IMR-90 (cell line): ENCODE results near the gene KRTDAP. TPM values are rescaled to one million over a fixed set of nuclear protein-coding genes. Genes with fewer than 3 reads are reported as not detected.

ENCODE experiments used
- ATAC-seq: fragments of 200-7000 bp; cut with Tn5 transposase; 2 replicates; pipeline ENCODE4 v1.9.1; 2020; ENCODE audit warnings: low read depth, mild to moderate bottlenecking, moderate library complexity
- BruUV-seq: library from RNA; stranded (reverse); fragments of 400-500 nt; replicated peaks from 2 replicates; lab custom pipeline; 2021; lab: Mats Ljungman, UMichigan
- CTCF ChIA-PET: fragments of 300-600 bp; formaldehyde crosslinking; extraction: SDS; loops from one replicate; lab custom pipeline; 2021; ENCODE audit warnings: antibody characterized with exemption; lab: Yijun Ruan, JAX
- POLR2A ChIA-PET: fragments of 300-600 bp; sonication (Branson Sonifier 250); formaldehyde crosslinking; loops from one replicate; lab custom pipeline; 2022; ENCODE audit warnings: antibody characterized with exemption; ENCODE audit not compliant: unreplicated experiment; lab: Charles Lee
- DNase-seq: peaks from one replicate; pipeline ENCODE4 v3.0.0; 2013
- H2AFZ ChIP-seq: replicated peaks from 2 replicates; pipeline ENCODE3; 2013; ENCODE audit warnings: low read length, mild to moderate bottlenecking; ENCODE audit not compliant: poor library complexity
- H2AK5ac ChIP-seq: 2 replicates; pipeline ENCODE4 v1.6.1; 2013; ENCODE audit warnings: low read depth, low read length, inconsistent platforms
- H2AK9ac ChIP-seq: replicated peaks from 2 replicates; pipeline ENCODE3; 2013; ENCODE audit warnings: mild to moderate bottlenecking, low read depth, low read length, moderate library complexity; ENCODE audit not compliant: poor library complexity
- H2BK120ac ChIP-seq: 2 replicates; pipeline ENCODE4 v1.6.1; 2013; ENCODE audit warnings: low read depth, low read length, inconsistent platforms
- H2BK15ac ChIP-seq: 3 replicates; pipeline ENCODE4 v1.6.1; 2013; ENCODE audit warnings: low read depth, low read length, inconsistent platforms
- H2BK20ac ChIP-seq: 2 replicates; pipeline ENCODE4 v1.6.1; 2013; ENCODE audit warnings: low read depth, mild to moderate bottlenecking, inconsistent platforms, low read length, moderate library complexity
- H2BK5ac ChIP-seq: 2 replicates; pipeline ENCODE4 v1.6.1; 2013; ENCODE audit warnings: mild to moderate bottlenecking, low read depth, low read length, inconsistent platforms; ENCODE audit not compliant: poor library complexity, severe bottlenecking
- H3K14ac ChIP-seq: replicated peaks from 2 replicates; pipeline ENCODE4 v1.6.1; 2013; ENCODE audit warnings: low read depth, low read length, inconsistent platforms
- H3K18ac ChIP-seq: 2 replicates; pipeline ENCODE4 v1.6.1; 2013; ENCODE audit warnings: low read depth, low read length, control low read depth
- H3K23ac ChIP-seq: 2 replicates; pipeline ENCODE4 v1.6.1; 2013; ENCODE audit warnings: low read depth, low read length, inconsistent platforms
- H3K27ac ChIP-seq: 2 replicates; pipeline ENCODE4 v1.5.1; 2013; ENCODE audit warnings: mild to moderate bottlenecking, control low read depth, low read length; ENCODE audit not compliant: insufficient read depth
- H3K27me3 ChIP-seq: 2 replicates; pipeline ENCODE4 v1.6.1; 2013; ENCODE audit warnings: low read length; ENCODE audit not compliant: control insufficient read depth, insufficient read depth
- H3K36me3 ChIP-seq: 2 replicates; pipeline ENCODE4 v1.6.1; 2013; ENCODE audit warnings: low read length, mixed read lengths; ENCODE audit not compliant: control insufficient read depth, insufficient read depth
- H3K4ac ChIP-seq: 2 replicates; pipeline ENCODE4 v1.6.1; 2013; ENCODE audit warnings: low read depth, low read length, inconsistent platforms
- H3K4me1 ChIP-seq: 2 replicates; pipeline ENCODE4 v1.6.1; 2013; ENCODE audit warnings: low read length, mixed read lengths; ENCODE audit not compliant: control insufficient read depth, insufficient read depth
- H3K4me2 ChIP-seq: 2 replicates; pipeline ENCODE4 v1.6.1; 2013; ENCODE audit warnings: low read depth, mild to moderate bottlenecking, control low read depth, low read length, moderate library complexity
- H3K4me3 ChIP-seq: 2 replicates; pipeline ENCODE4 v1.5.1; 2013; ENCODE audit warnings: low read depth, mild to moderate bottlenecking, control low read depth, low read length, moderate library complexity; ENCODE audit not compliant: insufficient read depth
- H3K56ac ChIP-seq: 2 replicates; pipeline ENCODE4 v1.6.1; 2013; ENCODE audit warnings: low read length, inconsistent platforms; ENCODE audit not compliant: insufficient read depth; ENCODE audit errors: extremely low read depth
- H3K79me1 ChIP-seq, 2 experiments: 2 replicates each; pipeline ENCODE4 v1.6.1; 2013; ENCODE audit warnings: low read length in 2 of 2, inconsistent platforms in 1 of 2, low read depth in 1 of 2
- H3K9ac ChIP-seq: 2 replicates; pipeline ENCODE4 v1.6.1; 2013; ENCODE audit warnings: low read depth, low read length, control low read depth
- H3K9me1 ChIP-seq: 2 replicates; pipeline ENCODE4 v1.6.1; 2013; ENCODE audit warnings: low read length, inconsistent platforms; ENCODE audit not compliant: insufficient read depth
- H3K9me3 ChIP-seq: 2 replicates; pipeline ENCODE4 v1.6.1; 2013; ENCODE audit warnings: low read length; ENCODE audit not compliant: control insufficient read depth, insufficient read depth
- H4K20me1 ChIP-seq: 2 replicates; pipeline ENCODE4 v1.6.1; 2013; ENCODE audit warnings: low read length, inconsistent platforms; ENCODE audit not compliant: insufficient read depth
- H4K5ac ChIP-seq: 2 replicates; pipeline ENCODE4 v1.6.1; 2013; ENCODE audit warnings: mild to moderate bottlenecking, low read depth, low read length, control low read depth
- H4K8ac ChIP-seq, 2 experiments: 2 replicates each; pipeline ENCODE4 v1.6.1; 2013; ENCODE audit warnings: low read depth in 2 of 2, low read length in 2 of 2, control low read depth in 1 of 2, inconsistent platforms in 1 of 2
- H4K91ac ChIP-seq: 2 replicates; pipeline ENCODE4 v1.6.1; 2013; ENCODE audit warnings: low read depth, low read length, inconsistent platforms; ENCODE audit not compliant: insufficient read depth
- BHLHE40 ChIP-seq: fragments of 150-350 bp; IDR thresholded peaks from 2 replicates; pipeline ENCODE4 v1.6.1; 2016; ENCODE audit warnings: mild to moderate bottlenecking, low read depth, low read length
- MAZ ChIP-seq: IDR thresholded peaks from 2 replicates; pipeline ENCODE4 v1.6.1; 2012; ENCODE audit warnings: low read depth, mild to moderate bottlenecking, low read length, improper control_type of control experiment, moderate library complexity, borderline replicate concordance
- MXI1 ChIP-seq: IDR thresholded peaks from 2 replicates; pipeline ENCODE4 v1.6.1; 2012; ENCODE audit warnings: low read depth, mild to moderate bottlenecking, low read length, moderate library complexity, borderline replicate concordance
- NFE2L2 ChIP-seq: fragments of 150-350 bp; IDR thresholded peaks from 2 replicates; pipeline ENCODE4 v1.6.1; 2016; ENCODE audit warnings: low read depth, mild to moderate bottlenecking, low read length
- POLR2A ChIP-seq: IDR thresholded peaks from 2 replicates; pipeline ENCODE4 v1.6.1; 2012; ENCODE audit warnings: mild to moderate bottlenecking, low read depth, low read length
- RCOR1 ChIP-seq: IDR thresholded peaks from 2 replicates; pipeline ENCODE4 v1.6.1; 2012; ENCODE audit warnings: mild to moderate bottlenecking, low read length, improper control_type of control experiment; ENCODE audit not compliant: insufficient replicate concordance
- SMC3 ChIP-seq: fragments of 150-350 bp; IDR thresholded peaks from 2 replicates; pipeline ENCODE4 v1.6.1; 2016; ENCODE audit warnings: low read depth, mild to moderate bottlenecking, antibody characterized with exemption, low read length, moderate library complexity
- USF2 ChIP-seq: fragments of 150-350 bp; IDR thresholded peaks from 2 replicates; pipeline ENCODE4 v1.6.1; 2017; ENCODE audit warnings: mild to moderate bottlenecking, antibody characterized with exemption, low read length, low read depth
- WGBS, 2 experiments: methylation state at CpG; one replicate each; pipeline versions ENCODE4 v1.1.5 to v1.1.7; 2013; ENCODE audit warnings: missing lambda C conversion rate in 2 of 2; ENCODE audit not compliant: insufficient read length in 1 of 2; ENCODE audit errors: extremely low coverage in 2 of 2; 5-methylcytosine and 5-hydroxymethylcytosine counted together
- dilution Hi-C: fragments of 300-500 bp; cut with HindIII; formaldehyde crosslinking; loops from one replicate; pipeline ENCODE4 v1.14.3; 2018; ENCODE audit warnings: low sequenced_read_pairs; ENCODE audit not compliant: unreplicated experiment
- in situ Hi-C: fragments of 300-500 bp; cut with MboI; formaldehyde crosslinking; loops from 3 replicates; pipeline ENCODE4 v1.14.3; 2019; ENCODE audit warnings: low sequenced_read_pairs, inconsistent platforms, mixed read lengths
- intact Hi-C: fragments of 100-400 bp; cut with micrococcal nuclease; formaldehyde crosslinking; loops from 2 replicates; pipeline ENCODE4 v1.10.0; 2022
- polyA plus RNA-seq, 3 experiments: library from polyadenylated mRNA; depleted of rRNA; stranded (reverse); fragments of >200 nt; gene quantifications; 2 replicates each; pipeline ENCODE4 v1.2.3, GENCODE V29; 2012; ENCODE audit warnings: low replicate concordance in 1 of 3
- total RNA-seq: library from RNA; depleted of rRNA; stranded (reverse); fragments of >200 nt; gene quantifications from 2 replicates; pipeline ENCODE4 v1.2.3, GENCODE V29; 2012

KRTDAP gene
- total and polyA plus RNA-seq, 2 of the 4 experiments (the other 2 are of a cell fraction): not detected

GRCh38 chr19:35447606-35448469 lies 42.4 kb downstream of the KRTDAP start, which contains the start of gene FFAR2 (continued):
- no peak for TF ChIP-seq BHLHE40

- Histone ChIP-seq H4K91ac (no peak overlapping the region), H3K79me1 (no peaks in the 10 kb centered on the region), H2BK15ac (no peak overlapping the region), H2BK5ac (no peak overlapping the region), H3K4me1 (no peaks in the 10 kb centered on the region), H3K9me1 (no peaks in the 10 kb centered on the region), H3K23ac (no peak overlapping the region), H3K4me2 (no peak overlapping the region), H3K9ac (no peak overlapping the region), H2AK5ac (no peak overlapping the region), H3K14ac (no peak overlapping the region), H2AK9ac (no peak overlapping the region), H3K27ac (no peak overlapping the region), H2AFZ (no peak overlapping the region), H3K4ac (no peak overlapping the region), H3K56ac (no peak overlapping the region), H3K18ac (no peak overlapping the region), H4K8ac (no peak overlapping the region), H2BK120ac (no peak overlapping the region), H2BK20ac (no peak overlapping the region), H4K5ac (no peak overlapping the region), H3K27me3 (peaks cover 4% of the 10 kb centered on the region; the same call in 1 of the 2 replicates), H3K9me3 (no peaks in the 10 kb centered on the region), H4K20me1 (no peaks in the 10 kb centered on the region), H3K36me3 (no peaks in the 10 kb centered on the region), H3K4me3 (no peak overlapping the region)
- WGBS, 2 experiments: 64% methylated on average over 11 of the region's 21 CpGs; no CpG with 5 or more reads in 1 of the 2 experiments
- POLR2A ChIA-PET: no interaction called here
- DNase-seq (no peak), ATAC-seq (no peak)
- CTCF ChIA-PET: no interaction called here
- dilution Hi-C loops: no loop called here
- in situ Hi-C loops: no loop called here
- intact Hi-C loops: no loop called here
- no TSS peak for BruUV-seq
- TF ChIP-seq POLR2A (no peak), RCOR1 (no peak), SMC3 (no peak), MXI1 (no peak), NFE2L2 (no peak), USF2 (no peak), MAZ (no peak)
Measured at GRCh38 chr19:35445826-35446593, 44.3 kb downstream of the KRTDAP start.
